Fibroblast of gingiva (primary cell): ENCODE data around the gene RMI2.

ENCODE experiments used
- DNase-seq: peaks from one replicate; pipeline ENCODE4 v3.0.0-alpha.2; 2011; ENCODE audit warnings: low read depth

RMI2 gene

DNA sequence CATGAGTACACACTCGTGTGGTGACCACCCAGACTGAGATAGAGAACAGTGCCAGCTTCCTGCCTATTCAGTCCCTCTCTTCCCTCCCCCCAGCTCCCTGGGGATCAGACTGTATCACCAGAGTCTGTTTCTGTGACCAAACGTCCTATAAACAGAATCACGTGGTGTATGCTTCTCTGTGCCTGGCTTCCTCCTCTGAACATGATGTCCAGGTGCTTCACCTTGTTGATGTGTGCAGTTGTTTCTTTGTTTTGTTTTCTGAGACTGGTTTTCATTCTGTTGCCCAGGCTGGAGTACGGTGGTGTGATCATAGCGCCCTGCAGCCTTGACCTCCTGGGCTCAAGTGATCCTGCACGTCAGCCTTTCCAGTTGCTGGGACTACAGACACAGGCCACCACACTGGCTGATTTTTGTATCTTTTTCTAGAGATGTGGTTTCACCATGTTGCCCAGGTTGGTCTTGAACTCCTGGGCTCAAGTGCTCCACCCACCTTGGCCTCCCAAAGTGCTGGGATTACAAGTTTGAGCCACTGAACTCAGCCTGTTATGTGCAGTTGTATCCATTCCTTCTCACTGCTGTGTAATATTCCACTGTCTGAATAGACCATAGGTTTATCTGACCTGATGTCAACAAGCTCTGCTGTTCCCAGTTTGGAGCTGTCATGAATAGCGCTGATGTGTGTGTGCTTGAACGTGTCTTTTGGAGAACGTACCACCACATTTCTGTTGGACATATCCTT lies 35.2 kb upstream of the RMI2 start:
- no peak for DNase-seq

DNA sequence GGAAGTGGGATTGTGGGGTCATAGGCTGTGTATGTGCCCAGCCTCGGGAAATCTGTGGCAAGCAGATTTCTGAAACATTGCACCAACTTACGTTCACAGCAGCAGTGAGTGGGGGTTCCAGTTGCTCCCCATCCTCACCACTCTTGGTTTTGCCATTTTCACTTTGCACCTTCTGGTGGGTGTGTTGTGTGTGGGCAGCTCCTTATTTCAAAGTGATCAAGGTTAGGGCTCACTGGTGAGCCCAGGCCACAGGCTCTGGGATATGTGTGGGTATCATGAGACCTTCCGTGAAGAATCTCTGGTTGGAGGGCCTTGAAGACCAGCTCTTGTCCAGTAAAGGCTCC lies 34.7 kb upstream of the RMI2 start:
- DNase-seq, result no peak

DNA sequence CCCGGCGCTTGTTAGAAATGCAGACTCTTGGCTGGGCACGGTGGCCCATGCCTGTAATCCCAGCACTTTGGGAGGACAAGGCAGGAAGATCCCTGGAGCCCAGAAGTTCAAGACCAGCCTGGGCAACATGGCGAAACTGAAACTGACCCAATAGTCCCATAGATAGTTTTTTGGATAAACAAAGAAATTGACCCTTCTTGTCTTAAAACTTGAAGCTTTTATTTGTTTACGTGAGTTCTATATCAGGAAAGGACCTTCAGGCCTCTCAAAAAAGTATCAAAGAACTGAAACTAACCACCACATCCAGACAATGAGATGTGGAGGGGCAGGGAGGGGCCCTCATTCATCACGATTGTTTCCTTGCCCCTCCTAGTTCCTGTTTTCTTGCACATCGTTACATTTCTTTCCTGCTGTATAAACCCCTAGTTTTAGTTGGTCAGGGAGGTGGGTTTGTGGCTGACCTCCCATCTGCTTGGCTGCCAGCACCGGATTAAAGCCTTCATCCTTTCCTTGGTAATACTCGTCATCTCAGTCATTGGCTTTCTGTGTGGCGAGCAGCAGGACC lies 34.2 kb upstream of the RMI2 start:
- DNase-seq, result no peak

DNA sequence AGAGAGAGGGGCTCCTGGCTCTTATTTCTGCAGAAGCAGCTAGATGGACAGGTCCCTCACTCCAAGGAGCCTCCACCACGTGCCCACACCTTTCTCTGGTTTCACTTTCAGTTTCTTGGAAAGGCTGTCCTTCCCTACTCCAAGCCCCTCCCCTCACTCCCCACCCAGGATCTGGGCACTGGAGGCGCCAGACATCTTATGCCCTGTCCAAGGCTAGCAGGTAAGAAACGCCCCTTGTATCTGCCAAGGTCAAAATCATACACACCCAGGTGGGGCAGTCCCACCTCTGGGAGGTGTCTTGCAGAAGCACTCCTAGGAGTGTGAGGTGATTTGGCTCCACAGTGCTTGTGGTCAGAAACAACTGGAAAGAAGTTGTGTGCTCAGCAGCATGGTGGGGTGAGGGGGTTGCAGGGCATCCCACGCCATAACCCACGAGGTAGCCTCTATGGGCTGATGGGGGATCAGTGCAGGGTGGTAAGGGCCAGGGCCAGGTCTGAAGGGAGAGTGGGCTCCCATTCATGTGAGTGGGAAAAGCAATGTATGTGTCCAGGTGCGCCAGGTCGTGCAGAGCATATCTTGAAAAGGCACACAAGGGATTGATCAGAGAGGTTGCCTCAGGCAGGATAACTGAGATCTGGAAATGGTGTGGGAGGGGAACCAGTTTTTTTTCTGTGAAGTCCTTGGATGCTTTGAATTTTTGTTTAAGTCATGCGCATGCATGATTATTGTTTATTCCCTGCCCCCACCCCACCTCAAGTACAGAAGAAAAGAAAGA lies 32.4 kb upstream of the RMI2 start:
- DNase-seq, result peak; percentile 54

DNA sequence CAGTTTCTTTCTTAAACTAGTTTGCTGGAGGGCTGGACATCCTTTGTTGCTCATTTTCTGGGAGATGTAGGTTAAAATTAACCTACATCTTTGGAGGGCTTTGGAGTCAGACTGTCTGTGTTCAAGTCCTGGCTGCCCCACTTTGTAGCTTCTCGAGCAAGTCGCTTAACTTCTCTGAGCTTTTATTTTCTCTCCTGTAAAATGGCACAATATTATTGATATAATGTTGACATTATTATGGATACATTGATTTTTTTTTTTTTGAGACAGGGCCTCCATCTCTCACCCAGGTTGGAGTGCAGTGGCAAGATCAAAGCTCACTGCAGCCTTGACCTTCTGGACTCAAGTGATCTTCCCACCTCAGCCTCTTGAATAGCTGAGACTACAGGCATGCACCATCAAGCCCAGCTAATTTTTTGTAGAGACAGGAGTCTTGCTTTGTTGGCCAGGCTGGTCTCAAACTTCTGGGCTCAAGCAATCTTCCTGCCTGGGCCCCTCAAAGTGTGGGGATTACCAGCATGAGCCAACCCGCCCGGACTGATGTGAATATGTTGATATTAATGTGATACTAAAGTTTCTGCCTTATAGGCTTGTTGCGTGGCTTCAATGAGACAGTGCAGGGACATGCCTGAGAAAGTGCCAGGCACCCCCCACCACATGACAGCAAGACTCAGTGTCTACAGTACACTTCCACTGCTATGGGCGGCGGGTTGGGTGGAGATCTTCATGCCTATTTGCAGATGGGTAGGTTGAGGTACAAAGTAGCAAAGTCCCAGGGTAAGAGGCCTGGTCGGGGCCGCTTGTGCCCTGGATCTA lies 31.6 kb upstream of the RMI2 start:
- DNase-seq, result no peak

- no peak for DNase-seq
Observed at GRCh38 chr16:11314309-11314894, 30.9 kb upstream of the RMI2 start.

GRCh38 chr16:11315510-11315909 lies 29.7 kb upstream of the RMI2 start:
- no peak for DNase-seq

GRCh38 chr16:11316331-11317015 lies 28.8 kb upstream of the RMI2 start:
- DNase-seq, result no peak

DNA sequence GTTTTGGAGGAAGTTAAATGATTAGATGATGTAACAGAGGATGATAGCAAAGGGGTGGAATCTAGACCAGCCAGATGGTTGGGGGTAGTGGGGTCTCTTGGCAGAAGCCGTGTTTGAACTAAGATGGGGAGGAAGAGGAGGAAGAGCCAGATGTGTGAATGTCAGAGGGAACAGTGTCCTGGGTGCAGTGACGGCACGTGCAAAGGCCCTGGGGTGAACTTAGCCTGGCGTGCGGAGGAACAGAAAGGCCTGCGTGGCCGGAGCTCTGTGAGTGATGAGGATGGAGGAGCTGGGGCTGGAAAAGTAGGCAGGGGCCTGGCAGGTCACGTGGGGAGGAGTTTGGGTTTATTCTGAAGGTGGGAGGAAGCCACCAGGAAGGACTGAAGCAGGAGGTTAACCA lies 26.4 kb upstream of the RMI2 start:
- no peak for DNase-seq

DNA sequence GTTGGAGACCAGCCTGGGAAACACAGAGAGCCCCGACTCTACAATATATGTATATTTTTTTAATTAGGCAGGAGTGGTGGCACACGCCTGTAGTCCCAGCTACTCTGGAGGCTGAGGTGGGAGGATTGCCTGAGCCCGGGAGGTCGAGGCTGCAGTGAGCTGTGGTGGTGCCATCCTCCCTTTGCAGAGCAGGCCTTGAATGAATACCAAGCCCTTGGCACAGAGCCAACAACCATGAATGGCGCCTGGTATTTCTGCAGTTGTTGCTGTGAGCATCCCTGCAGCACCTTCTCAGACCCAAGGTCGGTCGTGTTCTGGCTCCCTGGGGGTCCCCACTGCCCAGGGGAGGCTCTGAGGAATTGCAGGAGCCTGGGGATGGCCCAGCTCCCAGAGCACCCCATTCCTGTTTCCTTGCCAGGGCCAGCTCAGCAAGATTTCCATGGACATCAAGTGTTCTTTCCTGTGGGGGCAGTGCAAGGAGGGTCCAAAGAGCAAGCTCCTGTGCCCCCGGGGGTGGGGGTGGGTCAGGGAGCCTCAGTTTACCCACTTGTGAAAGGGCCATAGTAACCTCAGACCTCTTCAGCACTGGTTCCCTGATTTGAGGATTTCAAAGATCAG lies 25.6 kb upstream of the RMI2 start:
- DNase-seq, result no peak

GRCh38 chr16:11320170-11320569 lies 25.1 kb upstream of the RMI2 start:
- no peak for DNase-seq

GRCh38 chr16:11321662-11322061 lies 23.6 kb upstream of the RMI2 start:
- DNase-seq, result no peak

DNA sequence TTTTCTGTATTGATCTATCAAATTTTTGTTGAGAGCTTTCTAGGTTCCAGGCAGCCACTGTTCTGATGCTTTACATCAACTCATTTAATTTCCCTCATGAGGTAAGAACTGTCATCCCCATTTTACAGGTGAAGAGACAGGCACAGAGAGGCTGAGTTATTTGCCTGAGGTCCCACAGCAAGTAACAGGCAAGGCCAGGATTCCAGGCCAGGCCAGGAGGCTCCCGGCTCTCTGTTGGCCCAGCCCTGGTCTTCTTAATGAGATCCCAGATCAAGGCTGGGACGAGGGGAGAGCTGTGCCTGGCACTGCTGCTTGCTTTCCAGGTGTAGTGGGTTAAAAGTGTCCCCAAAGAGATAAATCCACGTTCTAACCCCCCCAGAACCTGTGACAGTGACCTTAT lies 22.4 kb upstream of the RMI2 start:
- no peak for DNase-seq

DNA sequence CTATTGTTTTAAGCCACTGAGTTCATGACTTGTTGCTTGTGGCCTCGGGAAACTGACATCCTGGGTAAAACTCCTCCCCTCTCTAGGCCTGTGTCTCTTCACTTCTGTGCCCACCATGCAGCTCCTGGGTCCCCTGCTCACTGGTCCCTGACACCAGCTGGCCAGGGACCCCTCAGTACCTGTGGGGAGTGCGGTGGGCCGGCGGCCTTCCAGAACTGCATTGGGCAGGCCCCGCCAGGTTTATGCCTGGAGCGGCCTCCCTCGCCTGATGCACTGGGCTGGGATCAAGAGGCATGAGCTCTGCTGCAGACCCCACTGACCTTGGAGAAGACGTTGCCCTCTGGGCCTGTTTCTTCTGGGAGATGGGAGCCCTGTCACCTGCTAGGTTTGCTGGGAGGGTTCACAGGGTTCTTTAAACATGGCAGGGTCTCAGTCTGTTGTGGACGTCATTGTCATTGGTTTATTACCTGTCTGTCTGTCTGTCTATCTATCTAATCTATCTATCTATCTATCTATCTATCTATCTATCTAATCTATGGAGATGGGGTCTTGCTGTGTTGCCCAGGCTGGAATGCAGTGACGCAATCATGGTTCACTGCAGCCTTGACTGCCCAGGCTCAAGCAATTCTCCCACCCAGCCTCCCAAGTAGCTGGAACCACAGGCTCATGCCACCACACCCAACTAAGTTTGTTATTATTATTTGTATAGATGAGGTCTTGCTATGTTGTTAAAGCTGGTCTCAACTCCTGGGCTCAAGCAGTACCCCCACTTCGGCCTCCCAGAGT lies 21.5 kb upstream of the RMI2 start:
- no peak for DNase-seq

DNA sequence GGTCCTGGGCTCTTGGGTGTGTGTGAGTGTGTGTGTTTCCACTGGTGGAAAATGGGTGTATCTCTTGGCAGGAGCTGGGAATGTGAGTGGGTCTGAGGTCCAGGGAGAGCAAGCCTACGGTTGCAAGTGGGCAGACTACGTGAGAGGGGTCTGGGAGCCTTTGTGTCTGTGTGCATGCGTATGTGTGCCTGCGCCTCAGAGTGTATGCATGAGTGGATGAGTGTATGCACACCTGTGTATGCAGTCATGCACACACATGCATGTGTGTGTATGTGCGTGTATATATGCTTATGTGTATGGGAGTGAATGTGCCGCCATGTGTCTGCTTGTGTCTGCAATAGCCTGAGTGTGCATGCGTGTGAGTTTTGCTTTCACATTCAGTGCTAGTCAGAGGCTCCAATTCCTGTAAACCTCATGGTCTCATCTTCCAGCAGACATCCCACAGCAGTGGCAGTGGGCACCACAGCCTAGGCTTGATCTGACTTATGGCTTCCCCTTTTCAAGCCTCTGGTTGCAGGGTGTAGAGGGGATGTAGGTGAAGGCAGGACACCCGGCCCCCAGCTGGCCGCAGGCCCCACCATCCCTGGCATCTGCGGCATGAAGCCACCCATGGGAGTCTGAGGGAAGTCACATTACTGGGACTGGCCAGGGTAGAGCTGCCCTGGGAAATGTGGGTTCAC lies 19.7 kb upstream of the RMI2 start:
- DNase-seq, result no peak

DNA sequence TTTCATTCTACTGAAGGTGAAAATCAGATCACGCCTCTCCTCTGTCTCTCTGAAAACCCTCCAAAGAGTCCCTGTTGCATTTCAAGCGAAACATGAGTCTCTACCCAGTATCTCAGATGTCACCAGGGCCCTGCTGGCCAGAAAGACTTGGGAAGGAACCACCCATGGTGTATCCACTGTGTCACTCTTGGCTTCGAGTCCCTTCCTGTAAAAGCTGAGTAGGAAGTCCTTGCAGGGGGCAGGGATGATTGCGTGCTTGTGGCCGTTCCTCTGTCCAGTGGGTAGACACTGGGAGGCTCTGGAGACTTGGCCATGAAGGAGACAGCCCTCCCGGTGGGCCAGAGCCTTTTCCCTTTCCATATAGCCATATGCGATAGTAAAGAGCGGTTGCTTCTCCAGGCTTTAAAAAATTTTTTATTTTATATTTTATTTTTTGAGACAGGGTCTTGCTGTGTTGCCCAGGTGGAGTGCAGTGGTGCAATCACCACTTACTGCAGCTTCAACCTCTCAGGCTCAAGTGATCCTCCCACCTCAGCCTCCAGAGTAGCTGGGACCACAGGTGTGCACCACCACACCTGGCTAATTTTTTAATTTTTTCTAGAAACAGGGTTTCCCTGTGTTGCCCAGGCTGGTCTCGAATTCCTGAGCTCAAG lies 19.0 kb upstream of the RMI2 start:
- DNase-seq, result peak; percentile 50

- DNase-seq, result no peak
Observed at GRCh38 chr16:11326737-11327276, 18.5 kb upstream of the RMI2 start.

DNA sequence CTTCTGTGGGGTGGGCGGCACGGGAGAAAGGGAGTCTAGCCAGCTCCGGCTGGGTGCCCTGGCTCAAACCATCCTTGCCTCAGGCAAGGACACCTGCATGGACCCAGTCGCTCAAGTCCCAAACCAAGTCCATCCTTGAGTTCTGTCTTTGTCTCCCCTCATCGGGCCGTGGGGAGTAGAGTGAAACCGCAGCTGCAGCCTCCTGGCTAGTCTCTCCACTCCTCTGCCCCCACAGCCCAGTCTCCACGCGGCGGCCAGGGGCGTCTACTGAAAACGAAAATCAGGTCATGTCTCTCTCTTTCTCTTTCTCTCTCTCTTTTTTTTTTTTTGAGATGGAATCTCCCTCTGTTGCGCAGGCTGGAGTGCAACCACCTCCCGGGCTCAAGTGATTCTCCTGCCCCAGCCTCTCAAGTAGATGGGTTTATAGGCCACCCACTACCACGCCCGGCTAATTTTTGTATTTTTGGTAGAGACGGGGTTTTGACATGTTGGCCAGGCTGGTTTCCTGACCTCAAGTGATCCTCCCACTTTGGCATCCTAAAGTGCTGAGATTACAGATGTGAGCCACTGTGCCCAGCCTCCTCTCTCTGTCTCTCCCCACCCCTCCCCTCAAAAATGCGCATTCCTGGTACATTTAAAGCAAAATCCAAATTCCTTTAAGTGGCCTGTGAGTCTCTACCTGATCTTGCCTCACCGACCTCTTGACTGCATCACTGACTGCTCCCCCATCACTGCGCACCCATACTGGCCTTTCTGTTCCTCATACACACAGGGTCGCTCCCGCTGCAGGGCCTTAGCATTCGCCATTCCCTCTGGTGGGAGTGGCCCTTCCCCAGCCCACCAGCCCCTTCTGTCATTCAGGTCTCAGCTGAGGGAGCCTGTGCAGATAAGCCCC lies 17.7 kb upstream of the RMI2 start:
- DNase-seq, result peak; percentile 12
